Tibial nerve (tissue), 4 donors: ENCODE measurements around the gene KCNAB2. TPM values are rescaled to one million over a fixed set of nuclear protein-coding genes. Genes with fewer than 3 reads are reported as not detected.
A peak's percentile ranks its signal among the peaks of the same experiment; 100 is the strongest.

Experiments used
- DNase-seq, 2 donors: peaks; one replicate each; pipeline ENCODE4 v3.0.0-alpha.2; 2019; ENCODE audit warnings: low spot score in 2 of 2
- H3K27ac ChIP-seq, 4 donors: fragments of 200-600 bp; sonication (generic) in 3 of 4; one replicate each; pipeline ENCODE4 v1.5.1; 2017 to 2019; ENCODE audit warnings: mild to moderate bottlenecking in 1 of 4
- H3K27me3 ChIP-seq, 2 donors: fragments of 200-600 bp; sonication (generic) in 1 of 2; one replicate each; pipeline versions ENCODE4 v1.5.1 to v1.6.0; 2017 to 2019
- H3K36me3 ChIP-seq, 3 donors: fragments of 200-600 bp; sonication (generic); one replicate each; pipeline ENCODE4 v1.5.1; 2018 to 2019
- H3K4me1 ChIP-seq, 4 donors: fragments of 200-600 bp; sonication (generic) in 3 of 4; one replicate each; pipeline ENCODE4 v1.5.1; 2017 to 2019
- H3K4me3 ChIP-seq, 4 donors: fragments of 200-600 bp; sonication (generic) in 3 of 4; one replicate each; pipeline ENCODE4 v1.5.1; 2017 to 2019; ENCODE audit warnings: mild to moderate bottlenecking in 1 of 4, moderate library complexity in 1 of 4
- H3K9me3 ChIP-seq, 4 donors: fragments of 200-600 bp; sonication (generic) in 3 of 4; one replicate each; pipeline ENCODE4 v1.5.1; 2017 to 2019
- CTCF ChIP-seq, 5 experiments: fragments of 200-600 bp in 3 of 5; fragments of 450-650 bp in 2 of 5; sonication (generic) in 3 of 5; IDR thresholded peaks; one replicate each; pipeline ENCODE4 v1.5.1; 2016 to 2019; ENCODE audit warnings: antibody characterized with exemption in 5 of 5, mild to moderate bottlenecking in 3 of 5, moderate library complexity in 2 of 5
- EP300 ChIP-seq, 2 donors: sonication (generic); formaldehyde crosslinking; IDR thresholded peaks; one replicate each; pipeline ENCODE4 v1.6.1; 2017; ENCODE audit warnings: antibody characterized with exemption in 2 of 2, mild to moderate bottlenecking in 1 of 2
- POLR2A ChIP-seq, 2 donors: fragments of 450-650 bp; IDR thresholded peaks; one replicate each; pipeline ENCODE4 v1.6.1; 2017; ENCODE audit warnings: antibody characterized with exemption in 2 of 2, mild to moderate bottlenecking in 2 of 2, moderate library complexity in 2 of 2
- WGBS, 2 donors: methylation state at CpG; one replicate each; pipeline ENCODE4 v1.1.5; 2018; 5-methylcytosine and 5-hydroxymethylcytosine counted together
- total RNA-seq, 4 donors: library from RNA; depleted of rRNA; stranded (reverse); fragments of >200 nt; gene quantifications; one replicate each; pipeline ENCODE4 v1.1.0, GENCODE V29; 2016

The KCNAB2 gene
- total RNA-seq, 4 donors from 2014 or later: 7.0 to 21.4 (median 13.8) TPM

GRCh38 chr1:6030547-6031261 is 15.0 kb upstream of the KCNAB2 start:
- no peak for DNase-seq

GRCh38 chr1:6033124-6033523 is 12.6 kb upstream of the KCNAB2 start:
- 86 to 90% methylated on average over 8 of the region's 8 CpGs for WGBS, 2 donors
- H3K27me3 ChIP-seq: no peaks in the 10 kb centered on the region
- H3K9me3 ChIP-seq: no peaks in the 10 kb centered on the region
- no peak overlapping the region for H3K27ac ChIP-seq
- no peaks in the 10 kb centered on the region for H3K4me1 ChIP-seq
- no peak overlapping the region for H3K4me3 ChIP-seq
- TF ChIP-seq CTCF (IDR thresholded peaks at IDR 0.05) (no peak), EP300 (IDR thresholded peaks at IDR 0.05) (no peak)
- DNase-seq: no peak
- peaks cover 0 to 3% (median 0%) of the 10 kb centered on the region in 3 donors for H3K36me3 ChIP-seq

More at GRCh38 chr1:6030547-6031261, 15.0 kb upstream of the KCNAB2 start:
- TF ChIP-seq POLR2A (IDR thresholded peaks at IDR 0.05) (no peak), CTCF (IDR thresholded peaks at IDR 0.05) (no peak), EP300 (IDR thresholded peaks at IDR 0.05) (no peak)
- Histone ChIP-seq H3K27me3 (no peaks in the 10 kb centered on the region), H3K36me3 (peaks cover 0 to 3% (median 0%) of the 10 kb centered on the region in 3 donors), H3K9me3 (no peaks in the 10 kb centered on the region), H3K27ac (no peak overlapping the region), H3K4me3 (no peak overlapping the region), H3K4me1 (peaks cover 0 to 5% (median under 1%) of the 10 kb centered on the region in 4 donors)
- 87 to 97% methylated on average over 2 of the region's 2 CpGs for WGBS, 2 donors

GRCh38 chr1:6033986-6034749 is 11.5 kb upstream of the KCNAB2 start:
- Histone ChIP-seq H3K36me3 (peaks cover 0 to 3% (median 0%) of the 10 kb centered on the region in 3 donors), H3K27ac (no peak overlapping the region), H3K9me3 (no peaks in the 10 kb centered on the region), H3K4me3 (no peak overlapping the region), H3K27me3 (no peaks in the 10 kb centered on the region), H3K4me1 (peaks cover 0 to 6% (median 0%) of the 10 kb centered on the region in 4 donors)
- WGBS, 2 donors: 14 to 22% methylated on average over 13 to 20 of the region's 21 CpGs
- no peak for TF ChIP-seq EP300 (IDR thresholded peaks at IDR 0.05)
- TF ChIP-seq CTCF (IDR thresholded peaks at IDR 0.05): peak; percentile 31 to 54 (median 41)
- DNase-seq: no peak

- H3K36me3 ChIP-seq: no peaks in the 10 kb centered on the region
- no peaks in the 10 kb centered on the region for H3K9me3 ChIP-seq
- WGBS, 2 donors: 70% methylated on average over 10 of the region's 10 CpGs
- no peak for DNase-seq
- H3K4me1 ChIP-seq: peaks cover 0 to 6% (median 0%) of the 10 kb centered on the region in 4 donors
- H3K27ac ChIP-seq: no peak overlapping the region
- TF ChIP-seq CTCF (IDR thresholded peaks at IDR 0.05): no peak
- no peak for TF ChIP-seq POLR2A (IDR thresholded peaks at IDR 0.05)
- no peak for TF ChIP-seq EP300 (IDR thresholded peaks at IDR 0.05)
- no peak overlapping the region for H3K4me3 ChIP-seq
- H3K27me3 ChIP-seq: no peaks in the 10 kb centered on the region
Observed at GRCh38 chr1:6034750-6035096, 11.0 kb upstream of the KCNAB2 start.

- Histone ChIP-seq H3K27ac (no peak overlapping the region), H3K4me3 (no peak overlapping the region), H3K36me3 (peaks cover 0 to under 1% (median 0%) of the 10 kb centered on the region in 3 donors), H3K9me3 (no peaks in the 10 kb centered on the region), H3K4me1 (peaks cover 0 to 6% (median 0%) of the 10 kb centered on the region in 4 donors), H3K27me3 (no peaks in the 10 kb centered on the region)
- no peak for DNase-seq
- TF ChIP-seq EP300 (IDR thresholded peaks at IDR 0.05): no peak
- no peak for TF ChIP-seq POLR2A (IDR thresholded peaks at IDR 0.05)
- TF ChIP-seq CTCF (IDR thresholded peaks at IDR 0.05): no peak
- WGBS, 2 donors: 62 to 70% methylated on average over 15 of the region's 15 CpGs
Observed at GRCh38 chr1:6035303-6035702, 10.4 kb upstream of the KCNAB2 start.
